H9 (cell line): Measurements from ENCODE around the gene RELCH. TPM values are rescaled to one million over a fixed set of nuclear protein-coding genes. Genes with fewer than 3 reads are reported as not detected.

ENCODE experiments used
- DNase-seq: peaks from one replicate; pipeline ENCODE4 v3.0.0-alpha.2; 2017
- H2AFZ ChIP-seq: one replicate; pipeline ENCODE4 v1.6.1; 2013; ENCODE audit warnings: mild to moderate bottlenecking, low read length, control low read depth, moderate library complexity
- H2AK5ac ChIP-seq: 2 replicates; pipeline ENCODE4 v1.6.1; 2013; ENCODE audit warnings: low read length, control low read depth, mixed read lengths; ENCODE audit not compliant: insufficient read length
- H2BK120ac ChIP-seq: one replicate; pipeline ENCODE4 v1.6.1; 2013; ENCODE audit warnings: low read depth, mild to moderate bottlenecking, low read length, control low read depth, inconsistent platforms; ENCODE audit not compliant: poor library complexity, severe bottlenecking
- H2BK12ac ChIP-seq: 2 replicates; pipeline ENCODE4 v1.6.1; 2013; ENCODE audit warnings: low read length, control low read depth, mixed read lengths, low read depth; ENCODE audit not compliant: insufficient read length
- H2BK15ac ChIP-seq: 2 replicates; pipeline ENCODE4 v1.6.1; 2013; ENCODE audit warnings: low read depth, low read length, control low read depth
- H2BK20ac ChIP-seq: one replicate; pipeline ENCODE4 v1.6.1; 2013; ENCODE audit warnings: low read depth, mild to moderate bottlenecking, low read length, control low read depth, inconsistent platforms; ENCODE audit not compliant: poor library complexity, severe bottlenecking
- H2BK5ac ChIP-seq: 2 replicates; pipeline ENCODE4 v1.6.1; 2013; ENCODE audit warnings: low read length, control low read depth, mixed read lengths; ENCODE audit not compliant: insufficient read length
- H3K14ac ChIP-seq: 2 replicates; pipeline ENCODE4 v1.6.1; 2013; ENCODE audit warnings: low read length, control low read depth; ENCODE audit not compliant: insufficient read depth
- H3K18ac ChIP-seq: 2 replicates; pipeline ENCODE4 v1.6.1; 2013; ENCODE audit warnings: low read depth, mild to moderate bottlenecking, mixed read lengths, low read length, control low read depth; ENCODE audit not compliant: insufficient read length
- H3K23ac ChIP-seq: 2 replicates; pipeline ENCODE4 v1.6.1; 2013; ENCODE audit warnings: low read length, control low read depth, mixed read lengths, low read depth; ENCODE audit not compliant: insufficient read length
- H3K23me2 ChIP-seq: 2 replicates; pipeline ENCODE4 v1.6.1; 2013; ENCODE audit warnings: low read depth, mild to moderate bottlenecking, mixed read lengths, low read length, control low read depth; ENCODE audit not compliant: insufficient read length, poor library complexity, severe bottlenecking
- H3K27ac ChIP-seq: 2 replicates; pipeline ENCODE4 v1.5.1; 2013; ENCODE audit warnings: low read length, control low read depth, mixed read lengths, low read depth; ENCODE audit not compliant: insufficient read length
- H3K27me3 ChIP-seq: 2 replicates; pipeline ENCODE4 v1.6.1; 2013; ENCODE audit warnings: low read length, control low read depth, inconsistent platforms; ENCODE audit not compliant: insufficient read depth
- H3K4ac ChIP-seq: 2 replicates; pipeline ENCODE4 v1.6.1; 2013; ENCODE audit warnings: low read depth, mild to moderate bottlenecking, control low read depth, inconsistent platforms, low read length, moderate library complexity
- H3K4me1 ChIP-seq: 2 replicates; pipeline ENCODE4 v1.6.1; 2013; ENCODE audit warnings: low read length, control low read depth, inconsistent platforms; ENCODE audit not compliant: insufficient read depth
- H3K4me2 ChIP-seq: 2 replicates; pipeline ENCODE4 v1.6.1; 2013; ENCODE audit warnings: low read length, control low read depth, mixed read lengths; ENCODE audit not compliant: insufficient read length, insufficient read depth
- H3K56ac ChIP-seq: 2 replicates; pipeline ENCODE4 v1.6.1; 2013; ENCODE audit warnings: low read depth, mild to moderate bottlenecking, mixed read lengths, low read length, control low read depth; ENCODE audit not compliant: insufficient read length
- H3K79me1 ChIP-seq: 2 replicates; pipeline ENCODE4 v1.6.1; 2013; ENCODE audit warnings: low read depth, mild to moderate bottlenecking, moderate library complexity, low read length, control low read depth, inconsistent platforms; ENCODE audit not compliant: insufficient read depth, poor library complexity, severe bottlenecking
- H3K79me2 ChIP-seq: 2 replicates; pipeline ENCODE4 v1.6.1; 2013; ENCODE audit warnings: low read length, control low read depth, inconsistent platforms; ENCODE audit not compliant: insufficient read depth
- H3K9ac ChIP-seq: 2 replicates; pipeline ENCODE4 v1.6.1; 2013; ENCODE audit warnings: low read length, control low read depth, mixed read lengths; ENCODE audit not compliant: insufficient read length; ENCODE audit errors: extremely low read depth
- H3K9me3 ChIP-seq: one replicate; pipeline ENCODE4 v1.6.1; 2013; ENCODE audit warnings: low read depth, low read length, inconsistent platforms; ENCODE audit not compliant: control insufficient read depth
- H3T11ph ChIP-seq: one replicate; pipeline ENCODE4 v1.6.1; 2013; ENCODE audit warnings: mild to moderate bottlenecking, low read length, control low read depth, inconsistent platforms
- H4K20me1 ChIP-seq: one replicate; pipeline ENCODE4 v1.6.1; 2013; ENCODE audit not compliant: control insufficient read depth, insufficient read length, insufficient read depth
- H4K5ac ChIP-seq: 2 replicates; pipeline ENCODE4 v1.6.1; 2013; ENCODE audit warnings: low read depth, mild to moderate bottlenecking, mixed read lengths, low read length, control low read depth; ENCODE audit not compliant: insufficient read length
- H4K8ac ChIP-seq: replicated peaks from 2 replicates; pipeline ENCODE4 v1.6.1; 2013; ENCODE audit warnings: low read length, control low read depth, mixed read lengths, low read depth; ENCODE audit not compliant: insufficient read length
- H4K91ac ChIP-seq: 2 replicates; pipeline ENCODE4 v1.6.1; 2013; ENCODE audit warnings: low read depth, mild to moderate bottlenecking, moderate library complexity, mixed read lengths, low read length, control low read depth; ENCODE audit not compliant: insufficient read length
- H3K27ac Mint-ChIP-seq, 3 experiments: 2 replicates in 2 of 3; 3 replicates in 1 of 3; pipeline ENCODE4 v1.8.0; 2020 to 2021; ENCODE audit warnings: mixed read lengths in 3 of 3, mild to moderate bottlenecking in 1 of 3, moderate library complexity in 1 of 3
- H3K27me3 Mint-ChIP-seq: 2 replicates; pipeline ENCODE4 v1.8.0; 2021; ENCODE audit warnings: low read depth, mild to moderate bottlenecking, moderate library complexity, mixed read lengths
- H3K36me3 Mint-ChIP-seq, 3 experiments: 2 replicates in 2 of 3; 3 replicates in 1 of 3; pipeline ENCODE4 v1.8.0; 2020 to 2021; ENCODE audit warnings: low read depth in 3 of 3, mixed read lengths in 3 of 3; ENCODE audit not compliant: insufficient read depth in 1 of 3
- H3K4me1 Mint-ChIP-seq, 2 experiments: 2 replicates each; pipeline ENCODE4 v1.8.0; 2020; ENCODE audit warnings: mixed read lengths in 2 of 2
- H3K4me3 Mint-ChIP-seq, 2 experiments: 2 replicates in 1 of 2; 3 replicates in 1 of 2; pipeline ENCODE4 v1.8.0; 2020 to 2021; ENCODE audit warnings: mild to moderate bottlenecking in 2 of 2, mixed read lengths in 2 of 2, moderate library complexity in 1 of 2
- H3K9me3 Mint-ChIP-seq, 2 experiments: 2 replicates in 1 of 2; 3 replicates in 1 of 2; pipeline ENCODE4 v1.8.0; 2020; ENCODE audit warnings: mild to moderate bottlenecking in 2 of 2, mixed read lengths in 2 of 2, moderate library complexity in 1 of 2
- CTCF ChIP-seq: fragments of 200-600 bp; sonication (generic); conservative IDR thresholded peaks from 3 replicates; pipeline ENCODE4 v1.8.0; 2021; ENCODE audit warnings: antibody characterized with exemption, mild to moderate bottlenecking
- WGBS: extraction: QIAGEN DNeasy Blood & Tissue Kit; methylation state at CpG from one replicate; pipeline ENCODE4 v1.1.7; 2013; ENCODE audit warnings: missing lambda C conversion rate, low lambda C conversion rate, mixed read lengths; ENCODE audit not compliant: insufficient read length; ENCODE audit errors: extremely low coverage; 5-methylcytosine and 5-hydroxymethylcytosine counted together
- total RNA-seq: library from RNA; stranded (reverse); gene quantifications from 2 replicates; pipeline ENCODE4 v1.2.1, GENCODE V29; 2021

The RELCH gene
- total RNA-seq, 1 experiment from 2014 or later = 32.3 TPM

GRCh38 chr18:62144338-62144737 is 42.7 kb upstream of the RELCH start:
- Histone ChIP-seq H3K4me1 (no peaks in the 10 kb centered on the region), H3K23me2 (no peaks in the 10 kb centered on the region), H2BK120ac (no peak overlapping the region), H3K27me3 (no peaks in the 10 kb centered on the region), H3K79me1 (no peaks in the 10 kb centered on the region), H4K5ac (no peak overlapping the region), H3T11ph (no peak overlapping the region), H2BK20ac (no peak overlapping the region), H4K20me1 (no peaks in the 10 kb centered on the region), H2BK5ac (no peak overlapping the region), H3K14ac (no peak overlapping the region), H4K91ac (no peak overlapping the region), H3K23ac (no peak overlapping the region), H3K18ac (no peak overlapping the region), H3K4me2 (no peak overlapping the region), H2BK15ac (no peak overlapping the region), H3K79me2 (no peaks in the 10 kb centered on the region), H3K9ac (no peak overlapping the region), H3K56ac (no peak overlapping the region), H2BK12ac (no peak overlapping the region), H4K8ac (no peak overlapping the region), H3K27ac (no peak overlapping the region), H2AK5ac (no peak overlapping the region), H2AFZ (no peak overlapping the region), H3K9me3 (no peaks in the 10 kb centered on the region), H3K4ac (no peak overlapping the region)
- Mint-ChIP-seq H3K27me3 (no peaks in the 10 kb centered on the region), H3K36me3 (no peaks in the 10 kb centered on the region; a peak in 2 of 7 replicates), H3K27ac (peak overlapping the region in 1 of 3 experiments; percentile 5; a peak in 1 of 7 replicates), H3K4me1 (peaks cover 0 to 3% of the 10 kb centered on the region in 2 experiments; a peak in 2 of 4 replicates), H3K9me3 (no peaks in the 10 kb centered on the region), H3K4me3 (no peak overlapping the region)
- no CpG with 5 or more reads among the region's 2 CpGs for WGBS
- no peak for DNase-seq
- no peak for TF ChIP-seq CTCF
